ENCODE measurements around the gene SDF2L1. TPM values are rescaled to one million over a fixed set of nuclear protein-coding genes. Genes with fewer than 3 reads are reported as not detected.
"Not testable (repeated sequence)": the region's sequence is repeated elsewhere in the genome, so short reads cannot be mapped to it uniquely, and the experiment has no call there.

SDF2L1 gene
- total RNA-seq, 2 experiments from 2014 or later = 21.7 to 22.3 TPM

DNA sequence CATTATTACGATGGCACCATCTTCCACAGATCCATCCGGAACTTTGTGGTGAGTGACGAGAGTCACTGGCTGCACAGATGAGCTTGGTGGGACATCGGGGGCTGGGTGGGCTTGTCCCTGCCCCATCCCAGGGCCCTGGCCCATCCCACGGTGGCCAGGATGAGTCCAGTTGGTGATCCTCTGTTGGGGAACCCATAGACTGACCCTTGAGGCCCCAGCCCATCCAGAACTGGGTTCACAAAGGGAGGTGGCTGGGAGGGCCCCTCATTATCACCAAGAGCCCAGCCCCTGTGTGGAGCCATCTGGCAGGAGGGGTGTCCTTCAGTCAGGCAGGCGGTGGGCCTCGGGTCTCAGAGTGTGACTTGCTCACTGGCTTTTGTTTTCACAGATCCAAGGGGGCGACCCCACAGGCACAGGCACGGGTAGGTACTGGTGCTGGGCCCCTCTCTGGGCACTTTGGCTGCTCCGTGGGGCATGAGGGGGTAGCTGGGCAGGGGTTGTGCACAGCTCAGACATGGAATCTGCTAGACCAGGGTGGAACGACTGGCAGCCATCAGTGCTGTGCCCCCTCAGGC, 45.7 kb downstream of the SDF2L1 start:
- H3K9me3 Mint-ChIP-seq = no peaks in the 10 kb centered on the region

GRCh38 chr22:21688341-21688705, 46.2 kb downstream of the SDF2L1 start:
- intact Hi-C loops (cut with micrococcal nuclease) = no loop called here
- no peak overlapping the region for H3K27ac Mint-ChIP-seq

More for the DNA sequence above, 45.7 kb downstream of the SDF2L1 start:
- Mint-ChIP-seq H3K36me3 (ENCODE audit: low read depth) (peaks cover 13% of the 10 kb centered on the region), H3K4me1 (ENCODE audit: low read depth) (peaks cover 13% of the 10 kb centered on the region), H3K4me3 (no peak overlapping the region), H3K27me3 (ENCODE audit: low read depth) (no peaks in the 10 kb centered on the region), H3K27ac (no peak overlapping the region)
- intact Hi-C loops (cut with micrococcal nuclease) = no loop called here
- CTCF ChIA-PET = no interaction called here
- DNase-seq = no peak

GRCh38 chr22:21688706-21689381, 46.7 kb downstream of the SDF2L1 start:
- intact Hi-C loops (cut with micrococcal nuclease) = no loop called here
- no peak overlapping the region for H3K27ac Mint-ChIP-seq
- H3K4me3 Mint-ChIP-seq = no peak overlapping the region
- peaks cover 13% of the 10 kb centered on the region for H3K4me1 Mint-ChIP-seq (ENCODE audit: low read depth)
- peaks cover 13% of the 10 kb centered on the region for H3K36me3 Mint-ChIP-seq (ENCODE audit: low read depth)
- H3K9me3 Mint-ChIP-seq = no peaks in the 10 kb centered on the region
- H3K27me3 Mint-ChIP-seq (ENCODE audit: low read depth) = no peaks in the 10 kb centered on the region
- CTCF ChIA-PET = no interaction called here
- no peak for DNase-seq

More at GRCh38 chr22:21688341-21688705, 46.2 kb downstream of the SDF2L1 start:
- Mint-ChIP-seq H3K27me3 (ENCODE audit: low read depth) (no peaks in the 10 kb centered on the region), H3K4me3 (no peak overlapping the region), H3K36me3 (ENCODE audit: low read depth) (peaks cover 13% of the 10 kb centered on the region), H3K4me1 (ENCODE audit: low read depth) (peaks cover 13% of the 10 kb centered on the region), H3K9me3 (no peaks in the 10 kb centered on the region)
- DNase-seq = no peak
- CTCF ChIA-PET = no interaction called here

DNA sequence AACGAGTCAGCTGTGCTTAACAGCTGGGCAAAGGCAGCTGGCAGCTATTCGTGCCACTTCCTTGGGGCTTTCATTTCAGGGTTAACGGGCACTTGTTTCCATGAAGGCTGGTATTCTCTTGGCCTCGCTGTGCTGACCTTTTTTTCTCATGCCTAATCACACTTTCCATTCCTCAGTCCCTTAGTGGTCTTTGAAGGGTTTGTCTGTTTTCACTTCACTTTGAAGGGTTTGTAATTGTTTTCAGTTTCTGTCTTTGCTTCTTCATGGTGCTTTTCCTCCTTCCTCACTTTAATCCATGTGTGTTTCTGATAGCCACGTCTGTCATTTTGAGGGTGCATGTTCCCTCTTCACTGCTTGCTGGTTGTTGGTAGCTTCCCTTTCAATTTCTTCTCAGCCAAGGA, 48.3 kb downstream of the SDF2L1 start:
- Mint-ChIP-seq H3K27ac (peak overlapping the region; percentile 38), H3K36me3 (ENCODE audit: low read depth) (peaks cover 12% of the 10 kb centered on the region), H3K27me3 (ENCODE audit: low read depth) (no peaks in the 10 kb centered on the region), H3K9me3 (no peaks in the 10 kb centered on the region), H3K4me3 (no peak overlapping the region), H3K4me1 (ENCODE audit: low read depth) (peaks cover 13% of the 10 kb centered on the region)
- DNase-seq = no peak
- intact Hi-C loops (cut with micrococcal nuclease) = no loop called here
- CTCF ChIA-PET = interaction anchor here (0.6 kb wide), 2 partner anchors 29 to 295 kb away, joined by 3 to 5 read pairs; no protein-coding TSS in a partner anchor

DNA sequence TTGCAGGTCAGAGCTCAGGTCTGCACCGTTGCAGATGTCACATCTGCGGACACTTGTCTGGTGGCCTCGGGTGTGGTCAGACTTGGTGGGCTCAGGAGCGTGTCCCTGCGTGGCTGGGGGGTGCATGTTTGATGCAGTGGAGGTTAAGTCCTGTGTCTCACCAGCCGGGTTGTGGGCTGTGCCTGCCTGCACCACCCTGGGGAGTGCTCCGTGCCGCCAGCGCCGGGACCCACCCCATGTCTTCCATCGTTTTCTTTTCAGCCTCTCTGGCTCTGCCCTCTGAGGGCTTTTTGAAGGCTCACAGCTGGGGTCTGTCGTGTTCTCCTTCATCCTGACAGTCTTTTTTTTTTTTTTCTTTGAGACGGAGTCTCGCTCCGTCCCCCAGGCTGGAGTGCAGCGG, 49.7 kb downstream of the SDF2L1 start:
- CTCF ChIA-PET = interaction anchor here (0.6 to 1.2 kb wide), 3 partner anchors 67 to 290 kb away, joined by 3 read pairs; partner anchors contain the start of gene TOP3B
- H3K9me3 Mint-ChIP-seq = no peaks in the 10 kb centered on the region
- intact Hi-C loops (cut with micrococcal nuclease) = no loop called here

DNA sequence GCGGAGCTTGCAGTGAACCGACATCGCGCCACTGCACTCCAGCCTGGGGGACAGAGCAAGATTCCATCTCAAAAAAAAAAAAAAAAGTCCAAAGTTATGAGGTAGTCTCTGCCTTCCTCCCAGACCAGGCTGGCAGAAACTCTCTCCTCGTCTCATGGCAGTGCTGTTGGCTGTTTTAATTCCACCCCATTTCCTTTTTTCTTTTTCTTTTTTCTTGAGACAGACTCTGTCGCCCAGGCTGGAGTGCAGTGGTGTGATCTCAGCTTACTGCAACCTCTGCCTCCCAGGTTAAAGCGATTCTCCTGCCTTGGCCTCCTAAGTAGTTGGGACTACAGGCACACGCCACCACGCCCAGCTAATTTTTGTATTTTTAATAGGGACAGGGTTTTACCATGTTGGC, 50.8 kb downstream of the SDF2L1 start:
- intact Hi-C loops (cut with micrococcal nuclease); CTCF ChIA-PET; H3K27me3 Mint-ChIP-seq (ENCODE audit: low read depth); H3K27ac Mint-ChIP-seq; H3K9me3 Mint-ChIP-seq; H3K4me3 Mint-ChIP-seq; DNase-seq: not testable (repeated sequence)
- H3K4me1 Mint-ChIP-seq (ENCODE audit: low read depth) = peaks cover 13% of the 10 kb centered on the region
- peaks cover 12% of the 10 kb centered on the region for H3K36me3 Mint-ChIP-seq (ENCODE audit: low read depth)

More for the DNA sequence above, 49.7 kb downstream of the SDF2L1 start:
- Mint-ChIP-seq H3K4me1 (ENCODE audit: low read depth) (peaks cover 13% of the 10 kb centered on the region), H3K27me3 (ENCODE audit: low read depth) (no peaks in the 10 kb centered on the region), H3K27ac (no peak overlapping the region), H3K36me3 (ENCODE audit: low read depth) (peaks cover 12% of the 10 kb centered on the region), H3K4me3 (no peak overlapping the region)
- DNase-seq = no peak

GRCh38 chr22:21693333-21693998, 51.4 kb downstream of the SDF2L1 start:
- Mint-ChIP-seq H3K4me3 (no peak overlapping the region), H3K36me3 (ENCODE audit: low read depth) (peaks cover 12% of the 10 kb centered on the region), H3K27me3 (ENCODE audit: low read depth) (no peaks in the 10 kb centered on the region), H3K9me3 (no peaks in the 10 kb centered on the region), H3K4me1 (ENCODE audit: low read depth) (peaks cover 13% of the 10 kb centered on the region), H3K27ac (no peak overlapping the region)
- CTCF ChIA-PET = no interaction called here
- DNase-seq = no peak
- intact Hi-C loops (cut with micrococcal nuclease) = no loop called here

Small RNAs within 50 kb of the gene (microRNA-seq; reads per million reads assigned to microRNA genes)
- gene MIR130B (ENCODE audit: borderline microRNAs expressed, borderline replicate concordance) = 1,370 reads per million, percentile 86 among the genes with 10 or more reads in this experiment
- gene MIR301B (ENCODE audit: borderline microRNAs expressed, borderline replicate concordance) = 31.8 reads per million, percentile 44 among the genes with 10 or more reads in this experiment

Other genes starting within 250 kb of the SDF2L1 start
- gene HIC2, start 224.9 kb upstream of the SDF2L1 start, total RNA-seq = 1 to 10 TPM; 3.1 to 3.3 TPM
- gene TMEM191C, start 174.9 kb upstream of the SDF2L1 start, total RNA-seq = under 1 TPM in 1 of 2 experiments, not detected in 1; 0.22 TPM
- gene RIMBP3C, start 90.8 kb upstream of the SDF2L1 start, total RNA-seq = under 1 TPM in 1 of 2 experiments, not detected in 1; 0.44 TPM
- gene UBE2L3, start 74.6 kb upstream of the SDF2L1 start, total RNA-seq = 10 to 100 TPM; 49.1 to 50.1 TPM
- 10 to 100 TPM; 50.3 to 53.2 TPM for gene YDJC, start 12.3 kb upstream of the SDF2L1 start, total RNA-seq
- under 1 TPM; 0.19 to 0.30 TPM for gene CCDC116, start 9.5 kb upstream of the SDF2L1 start, total RNA-seq
- gene PPIL2, start 23.7 kb downstream of the SDF2L1 start, total RNA-seq = 10 to 100 TPM; 40.9 to 42.3 TPM
- 1 to 10 TPM in 1 of 2 experiments, under 1 TPM in 1; 0.88 to 1.6 TPM for gene YPEL1, start 93.5 kb downstream of the SDF2L1 start, total RNA-seq
- 10 to 100 TPM; 74.0 to 82.6 TPM for gene MAPK1, start 225.3 kb downstream of the SDF2L1 start, total RNA-seq

Measured in activated naive CD4-positive, alpha-beta T cell treated with anti-CD3 and anti-CD28 coated beads for 36 hours (primary cell).